Spleen (tissue), 7 donors: ENCODE measurements around the gene SPANXD.

Experiments
- POLR2A ChIP-seq, 3 donors: fragments of 450-650 bp; IDR thresholded peaks; one replicate each; pipeline ENCODE4 v1.5.1; 2017; ENCODE audit warnings: antibody characterized with exemption in 3 of 3, mild to moderate bottlenecking in 1 of 3
- POLR2AphosphoS5 ChIP-seq, 3 donors: sonication (generic); formaldehyde crosslinking; IDR thresholded peaks; one replicate each; pipeline ENCODE4 v1.5.1; 2017; ENCODE audit warnings: antibody characterized with exemption in 3 of 3
- TF ChIP-seq, protein P1 (sequence below), 11 experiments: fragments of 200-600 bp in 7 of 11; fragments of 450-650 bp in 4 of 11; sonication (generic) in 4 of 11; IDR thresholded peaks in 8 of 11; conservative IDR thresholded peaks in 3 of 11; 1 replicate in 7 of 11; 2 replicates in 4 of 11; pipeline versions ENCODE4 v1.4.0 to v1.8.0; 2016 to 2021; ENCODE audit warnings: antibody characterized with exemption in 11 of 11, inconsistent platforms in 4 of 11, mild to moderate bottlenecking in 1 of 11
- donor health status: DM: no; HTN: no; CAD: no; lungs with moderate emphysema.
- donor health status: DM: no; HTN: no; CAD: no.
- donor health status: DM: no; HTN: no; CAD: no.

DNA sequence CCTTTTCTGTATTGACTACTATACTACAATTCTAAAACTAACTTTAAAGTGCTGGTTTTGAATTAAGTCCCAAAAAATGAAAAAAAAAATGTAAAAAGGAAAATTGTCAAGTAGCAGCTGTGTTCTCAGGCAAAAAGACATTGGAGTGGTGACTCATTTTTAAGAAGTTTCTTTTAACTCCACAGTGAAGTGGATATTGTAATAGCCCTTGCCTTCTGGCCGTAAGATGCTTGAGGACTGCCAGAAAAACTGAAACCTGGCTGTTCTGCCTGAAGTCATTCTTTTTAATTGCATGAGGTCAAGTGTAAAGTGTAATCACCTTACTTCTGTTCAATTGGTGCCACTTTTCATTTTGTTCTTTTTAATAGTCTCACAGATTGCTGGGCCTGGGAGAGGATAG is 28.9 kb downstream of the SPANXD start:
- TF ChIP-seq, protein P1, sequence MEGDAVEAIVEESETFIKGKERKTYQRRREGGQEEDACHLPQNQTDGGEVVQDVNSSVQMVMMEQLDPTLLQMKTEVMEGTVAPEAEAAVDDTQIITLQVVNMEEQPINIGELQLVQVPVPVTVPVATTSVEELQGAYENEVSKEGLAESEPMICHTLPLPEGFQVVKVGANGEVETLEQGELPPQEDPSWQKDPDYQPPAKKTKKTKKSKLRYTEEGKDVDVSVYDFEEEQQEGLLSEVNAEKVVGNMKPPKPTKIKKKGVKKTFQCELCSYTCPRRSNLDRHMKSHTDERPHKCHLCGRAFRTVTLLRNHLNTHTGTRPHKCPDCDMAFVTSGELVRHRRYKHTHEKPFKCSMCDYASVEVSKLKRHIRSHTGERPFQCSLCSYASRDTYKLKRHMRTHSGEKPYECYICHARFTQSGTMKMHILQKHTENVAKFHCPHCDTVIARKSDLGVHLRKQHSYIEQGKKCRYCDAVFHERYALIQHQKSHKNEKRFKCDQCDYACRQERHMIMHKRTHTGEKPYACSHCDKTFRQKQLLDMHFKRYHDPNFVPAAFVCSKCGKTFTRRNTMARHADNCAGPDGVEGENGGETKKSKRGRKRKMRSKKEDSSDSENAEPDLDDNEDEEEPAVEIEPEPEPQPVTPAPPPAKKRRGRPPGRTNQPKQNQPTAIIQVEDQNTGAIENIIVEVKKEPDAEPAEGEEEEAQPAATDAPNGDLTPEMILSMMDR (IDR thresholded peaks at IDR 0.05 in 8 of 11, conservative IDR thresholded peaks at IDR 0.05 in 3 of 11) = no peak
- TF ChIP-seq POLR2A (IDR thresholded peaks at IDR 0.05) (no peak), POLR2AphosphoS5 (IDR thresholded peaks at IDR 0.05) (no peak)
